ENCODE data around the gene GRM1.

- no peak for TF ChIP-seq EZH2 (IDR thresholded peaks at IDR 0.05)
- TF ChIP-seq POLR2AphosphoS5 (IDR thresholded peaks at IDR 0.05; ENCODE audit: borderline replicate concordance, low read depth, low read length): no peak
- no peak for TF ChIP-seq FOXP2 (optimal IDR thresholded peaks at IDR 0.05; ENCODE audit: control extremely low read depth, extremely low read length, insufficient read depth)
These were observed 266.8 kb downstream of the GRM1 start for GRCh38 chr6:146295695-146296094.
